Pancreas (tissue), 10 donors: ENCODE data around the gene GBX2. TPM values are rescaled to one million over a fixed set of nuclear protein-coding genes. Genes with fewer than 3 reads are reported as not detected.

Experiments
- ATAC-seq, 4 donors: fragments of 200-7000 bp; cut with Tn5 transposase; one replicate each; pipeline versions ENCODE4 v1.8.0 to v1.9.1; 2020; ENCODE audit warnings: mild to moderate bottlenecking in 4 of 4, moderate library complexity in 4 of 4
- DNase-seq, 6 donors: peaks; one replicate each; pipeline ENCODE4 v3.0.0-alpha.2; 2020
- FAIRE-seq: peaks from 2 replicates; lab custom pipeline; 2012; peaks lifted over from hg19 to GRCh38; lab: Jason Lieb, UNC
- H3K27ac ChIP-seq, 4 donors: fragments of 200-600 bp; sonication (generic); 1 replicate in 3 of 4; 2 replicates in 1 of 4; pipeline versions ENCODE4 v1.5.0 to v1.8.0; 2020
- H3K27me3 ChIP-seq, 4 donors: fragments of 200-600 bp; one replicate each; pipeline ENCODE4 v1.8.0; 2021
- H3K36me3 ChIP-seq, 3 donors: fragments of 200-600 bp; sonication (generic) in 1 of 3; one replicate each; pipeline versions ENCODE4 v1.5.0 to v1.8.0; 2020 to 2021
- H3K4me1 ChIP-seq, 3 donors: fragments of 200-600 bp; one replicate each; pipeline ENCODE4 v1.8.0; 2021
- H3K4me3 ChIP-seq, 4 donors: fragments of 200-600 bp; sonication (generic) in 2 of 4; one replicate each; pipeline versions ENCODE4 v1.5.0 to v1.8.0; 2020 to 2021
- H3K9me3 ChIP-seq, 4 donors: fragments of 200-600 bp; one replicate each; pipeline ENCODE4 v1.8.0; 2021
- CTCF ChIP-seq, 4 donors: fragments of 200-600 bp; sonication (generic) in 3 of 4; IDR thresholded peaks; one replicate each; pipeline versions ENCODE4 v1.5.0 to v1.8.0; 2021; ENCODE audit warnings: antibody characterized with exemption in 4 of 4
- WGBS, 2 donors: extraction: QIAGEN DNeasy Blood & Tissue Kit; methylation state at CpG; one replicate each; pipeline ENCODE4 v1.1.7; 2013; 5-methylcytosine and 5-hydroxymethylcytosine counted together
- intact Hi-C, 3 donors: fragments of 100-400 bp; cut with DNase I; formaldehyde crosslinking; loops; one replicate each; pipeline versions ENCODE4 v1.11.1 to v1.14.2; 2022
- polyA plus RNA-seq, 2 donors: library from polyadenylated mRNA; stranded (reverse); fragments of 200-250 nt; gene quantifications; one replicate each; pipeline ENCODE4 v1.2.3, GENCODE V29; 2013
- total RNA-seq, 6 donors: library from RNA; stranded (reverse); fragmentation: NEBNext Ultra II Directional in 4 of 6; extraction: Animal tissue kit (Norgen Biotek cat#: 25700) in 4 of 6; gene quantifications; one replicate each; pipeline versions ENCODE4 v1.2.1 to v1.2.4, GENCODE V29; 2021 to 2023
- donor health status: healthy with polysubstance abuse.
- donor health status: DM: no; HTN: no; CAD: no; lungs with moderate emphysema.
- donor health status: DM: no; HTN: no; CAD: no.
- donor health status: control.
- donor health status: control.
- donor health status: Bipolar disorder and iron deficiency.
- donor health status: DM: yes; HTN: yes; CAD: no.
- donor health status: DM: no; HTN: no; CAD: no.
- donor health status: DM: no; HTN: no; CAD: no.
- donor health status: DM: yes; HTN: yes; CAD: no.

The GBX2 gene
- total RNA-seq = not detected
- polyA plus RNA-seq = not detected

- peak in 3 of 4 donors; percentile 27 to 64 (median 37) for ATAC-seq
- intact Hi-C loops = no loop called here
- H3K9me3 ChIP-seq = no peaks in the 10 kb centered on the region
- peaks cover 10 to 76% (median 25%) of the 10 kb centered on the region in 4 donors for H3K27me3 ChIP-seq
- WGBS, 2 donors = 3 to 6% methylated on average over 57 to 105 of the region's 105 CpGs
- TF ChIP-seq CTCF (IDR thresholded peaks at IDR 0.05) = no peak
- DNase-seq = peak in 1 of 6 donors; percentile 65
- H3K4me3 ChIP-seq = peak within 1 kb of the TSS; percentile 12 to 39 (median 20)
- H3K27ac ChIP-seq = no peak within 1 kb of the TSS
- H3K4me1 ChIP-seq = peaks cover 4 to 21% (median 15%) of the 10 kb centered on the region in 3 donors
- no peak for FAIRE-seq
- no peaks in the 10 kb centered on the region for H3K36me3 ChIP-seq
Observed at GRCh38 chr2:236168110-236169080, at the start of gene GBX2. GBX2 (minus strand) TSS chr2:236168386; CDS start chr2:236167971, 415 bp downstream.

GRCh38 chr2:236217926-236218325 lies 49.7 kb upstream of the GBX2 start:
- Histone ChIP-seq H3K4me1 (no peaks in the 10 kb centered on the region), H3K9me3 (no peaks in the 10 kb centered on the region), H3K27ac (no peak overlapping the region), H3K27me3 (peaks cover 0 to 2% (median 0%) of the 10 kb centered on the region in 4 donors), H3K4me3 (no peak overlapping the region), H3K36me3 (no peaks in the 10 kb centered on the region)
- no peak for ATAC-seq
- FAIRE-seq = no peak
- WGBS, 2 donors = 26 to 29% methylated on average over 4 of the region's 4 CpGs
- DNase-seq = no peak
- TF ChIP-seq CTCF (IDR thresholded peaks at IDR 0.05) = no peak
- intact Hi-C loops = no loop called here

- Histone ChIP-seq H3K4me1 (no peaks in the 10 kb centered on the region), H3K9me3 (no peaks in the 10 kb centered on the region), H3K27ac (no peak overlapping the region), H3K27me3 (peaks cover 0 to 2% (median 0%) of the 10 kb centered on the region in 4 donors), H3K36me3 (no peaks in the 10 kb centered on the region), H3K4me3 (no peak overlapping the region)
- intact Hi-C loops = no loop called here
- no peak for TF ChIP-seq CTCF (IDR thresholded peaks at IDR 0.05)
- 71 to 72% methylated on average over 7 of the region's 7 CpGs for WGBS, 2 donors
- no peak for ATAC-seq
- FAIRE-seq = no peak
- DNase-seq = no peak
Observed at GRCh38 chr2:236216711-236217110, 48.5 kb upstream of the GBX2 start.

- WGBS, 2 donors = 66 to 81% methylated on average over 12 of the region's 12 CpGs
- Histone ChIP-seq H3K36me3 (no peaks in the 10 kb centered on the region), H3K27me3 (peaks cover 0 to 2% (median 0%) of the 10 kb centered on the region in 4 donors), H3K27ac (no peak overlapping the region), H3K4me1 (no peaks in the 10 kb centered on the region), H3K4me3 (no peak overlapping the region), H3K9me3 (no peaks in the 10 kb centered on the region)
- FAIRE-seq = no peak
- ATAC-seq = no peak
- DNase-seq = no peak
- intact Hi-C loops = no loop called here
- no peak for TF ChIP-seq CTCF (IDR thresholded peaks at IDR 0.05)
Observed at GRCh38 chr2:236215761-236216333, 47.7 kb upstream of the GBX2 start.
